SW480 (cell line): ENCODE measurements around the gene REC114.
"Not testable (repeated sequence)": the region's sequence is repeated elsewhere in the genome, so short reads cannot be mapped to it uniquely, and the experiment has no call there.

Experiments
- DNase-seq: peaks from one replicate; pipeline ENCODE4 v3.0.0-alpha.2; 2016; ENCODE audit warnings: low spot score

Gene REC114

DNA sequence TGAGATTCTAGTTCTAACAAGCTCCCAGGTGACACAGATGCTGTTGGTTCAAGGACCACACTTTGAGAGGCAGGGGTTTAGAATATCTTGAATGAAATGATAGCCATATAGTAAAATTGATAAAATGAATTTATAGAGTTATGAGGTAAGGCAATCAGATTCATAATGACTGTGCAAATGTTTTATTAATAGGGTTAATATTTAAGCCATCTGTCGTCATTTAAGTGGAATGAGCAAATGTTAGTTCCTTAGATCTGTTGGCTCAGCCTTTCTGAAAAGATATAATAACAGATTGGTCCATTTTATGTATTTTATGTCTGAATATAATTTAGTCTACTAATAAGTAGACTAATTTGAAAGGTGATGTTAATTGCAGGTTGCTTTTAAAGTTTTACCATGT, 12.9 kb downstream of the REC114 start:
- no peak for DNase-seq

DNA sequence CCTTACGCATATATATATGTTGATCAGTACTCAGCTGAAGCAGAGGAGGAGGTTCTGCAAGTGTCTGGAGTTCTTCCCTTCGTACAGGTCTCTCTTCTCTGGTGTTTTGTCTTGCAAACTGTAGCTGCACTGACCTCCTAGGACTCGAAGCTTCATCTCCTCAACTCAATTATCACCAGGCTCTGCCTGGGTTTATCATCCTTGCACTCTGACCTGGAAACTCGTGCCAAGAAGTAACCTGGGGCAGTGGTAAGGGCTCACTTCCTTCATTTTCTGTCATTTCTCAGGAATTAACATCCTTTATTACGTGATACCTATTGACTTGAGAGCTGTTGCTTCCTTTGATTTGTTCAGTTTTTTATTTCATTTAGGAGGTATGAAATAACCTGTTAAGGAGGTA, 14.4 kb downstream of the REC114 start:
- no peak for DNase-seq

DNA sequence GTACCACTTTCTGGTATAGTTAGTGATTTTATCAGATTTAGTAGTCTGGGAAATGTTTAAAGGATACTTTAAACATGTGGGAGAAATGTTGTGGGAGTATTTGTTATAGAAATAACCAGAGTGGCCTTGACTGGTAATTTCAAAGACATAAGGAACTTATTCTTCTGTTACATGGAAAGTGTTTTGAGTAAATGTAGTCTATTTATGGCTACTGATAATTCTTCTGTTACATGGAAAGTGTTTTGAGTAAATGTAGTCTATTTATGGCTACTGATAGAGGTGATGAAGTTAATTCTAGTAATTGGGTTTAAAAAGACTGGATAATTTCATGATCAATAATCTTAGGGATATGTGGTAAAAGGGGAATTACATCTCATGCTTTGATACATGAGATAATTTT, 17.7 kb downstream of the REC114 start:
- no peak for DNase-seq

DNA sequence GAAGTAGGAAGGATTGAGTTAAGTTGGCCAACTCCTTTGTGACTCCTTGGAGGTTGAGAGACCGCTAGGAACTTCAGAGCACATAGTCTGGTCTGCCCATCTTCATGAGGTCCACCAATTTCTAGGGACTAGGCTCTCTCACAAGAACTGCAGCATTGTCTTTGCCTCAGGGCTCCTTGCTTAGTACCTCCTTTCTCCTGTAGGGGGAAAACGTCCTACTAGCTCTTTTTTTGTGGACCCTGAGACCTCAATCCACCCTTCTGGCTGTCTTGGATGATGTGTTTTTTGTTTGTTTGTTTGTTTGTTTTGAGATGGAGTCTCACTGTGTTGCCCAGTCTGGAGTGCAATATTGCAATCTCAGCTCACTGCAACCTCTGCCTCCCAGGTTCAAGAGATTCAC, 21.6 kb downstream of the REC114 start:
- DNase-seq: no peak

DNA sequence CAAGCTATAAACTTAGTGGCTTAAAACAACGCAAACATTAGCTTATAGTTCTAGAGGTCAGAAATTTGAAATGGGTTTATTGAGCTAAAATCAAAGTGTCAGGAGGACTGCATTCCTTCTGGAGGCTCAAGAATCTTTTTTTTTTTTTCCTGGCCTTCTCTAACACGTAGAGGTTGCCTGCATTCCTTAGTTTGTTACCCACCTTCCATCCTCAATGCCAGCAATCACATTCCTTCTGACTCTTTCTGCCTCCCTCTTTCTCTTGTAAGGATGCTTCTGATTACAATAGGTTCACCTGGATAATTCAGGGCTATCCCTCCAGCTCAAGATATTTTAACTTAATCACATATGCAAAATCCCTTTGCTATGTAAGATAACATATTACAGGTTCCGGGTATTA, 24.8 kb downstream of the REC114 start:
- no peak for DNase-seq

DNA sequence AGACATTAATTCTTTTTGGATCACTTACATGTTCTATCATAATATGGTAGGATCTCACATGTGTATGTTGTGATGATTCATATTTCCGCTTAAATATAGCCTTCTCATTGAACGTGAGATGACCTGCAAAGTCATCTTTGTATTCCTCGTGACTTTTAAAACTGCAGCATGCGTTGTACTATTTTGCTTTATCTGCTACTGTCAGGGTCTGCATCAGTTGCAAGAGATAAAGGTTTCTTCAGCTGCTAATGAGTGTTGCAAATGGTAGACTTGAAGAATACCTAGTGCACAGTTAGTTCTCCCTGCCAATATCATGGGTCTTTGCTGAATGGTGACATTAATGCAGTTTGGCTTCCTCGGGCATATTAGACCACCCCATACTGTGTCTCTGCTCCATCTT, 31.8 kb downstream of the REC114 start:
- DNase-seq: no peak

DNA sequence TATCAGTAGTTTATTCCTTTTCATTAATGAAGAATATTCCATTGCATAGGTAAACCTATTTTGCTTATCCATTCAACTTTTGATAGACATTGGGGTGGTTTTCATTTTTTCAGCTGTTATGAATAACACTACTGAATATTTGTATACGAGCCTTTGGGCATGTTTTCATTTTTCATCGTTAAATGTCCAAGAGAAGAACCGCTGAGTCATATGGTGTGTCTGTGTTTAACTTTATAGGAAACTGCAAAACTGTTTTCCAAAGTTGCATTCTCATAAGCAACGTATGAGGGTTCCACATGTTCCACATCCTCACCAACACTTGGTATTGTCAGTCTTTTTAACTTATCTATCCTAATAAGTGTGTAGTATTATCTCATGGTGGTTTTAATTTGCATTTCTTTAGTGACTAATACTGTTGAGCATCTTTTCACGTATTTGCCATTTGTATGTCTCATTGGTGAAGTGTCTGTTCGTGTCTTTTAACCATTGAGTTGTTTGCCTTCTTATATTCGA, 33.8 kb downstream of the REC114 start:
- no peak for DNase-seq

DNA sequence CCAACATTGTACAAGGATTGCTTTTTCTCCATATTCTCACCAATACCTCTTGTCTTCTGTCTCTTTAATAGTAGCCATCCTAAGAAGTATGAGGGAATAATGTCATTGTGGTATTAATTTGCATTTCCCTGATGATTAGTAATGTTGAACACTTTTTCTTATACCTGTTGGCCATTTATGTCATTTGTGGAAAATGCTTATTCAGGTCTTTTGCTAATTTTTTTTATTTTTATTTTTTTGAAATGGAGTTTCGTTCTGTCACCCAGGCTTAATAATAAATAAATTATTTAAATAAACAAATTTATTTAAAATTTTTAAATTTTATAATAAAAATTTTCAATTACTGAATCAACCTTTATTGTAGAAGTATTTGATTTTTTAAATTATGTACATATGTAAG, 37.1 kb downstream of the REC114 start:
- no peak for DNase-seq

DNA sequence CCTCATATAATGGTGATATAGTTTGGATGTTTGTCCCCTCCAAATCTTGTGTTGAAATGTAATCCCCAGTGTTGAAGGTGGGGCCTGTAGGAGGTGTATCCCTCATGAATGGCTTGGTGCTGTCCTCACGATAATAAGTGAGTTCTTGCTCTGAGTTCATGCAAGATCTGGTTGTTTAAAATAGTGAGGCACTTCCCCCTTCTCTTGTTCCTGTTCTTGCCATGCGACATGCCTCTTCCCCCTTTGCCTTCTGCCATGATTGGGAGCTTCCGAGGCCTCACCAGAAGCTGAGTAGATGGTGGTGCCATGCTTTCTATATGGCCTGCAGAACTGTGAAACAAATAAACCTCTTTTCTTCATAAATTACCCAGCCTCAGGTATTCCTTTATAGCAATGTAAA, 39.2 kb downstream of the REC114 start:
- DNase-seq: no peak

DNA sequence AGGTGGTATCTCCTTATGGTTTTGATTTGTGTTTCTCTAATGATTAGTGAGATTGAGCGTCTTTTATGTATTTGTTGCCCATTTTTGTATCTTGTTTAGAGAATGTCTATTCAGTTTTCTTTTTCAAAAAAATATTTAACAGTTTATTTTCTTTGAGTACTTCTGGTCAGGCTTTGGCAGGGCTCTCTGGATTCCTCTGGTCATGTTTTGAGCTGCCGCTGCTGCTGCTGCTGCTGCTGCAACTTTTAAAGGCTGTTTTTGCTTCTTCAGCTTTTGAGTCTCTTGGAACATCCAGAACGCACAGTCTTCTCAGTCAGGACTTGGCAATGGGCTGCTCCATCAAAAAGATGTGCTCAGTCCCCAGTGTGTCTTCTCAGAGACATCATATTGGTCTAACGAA, 40.1 kb downstream of the REC114 start:
- DNase-seq: no peak

DNA sequence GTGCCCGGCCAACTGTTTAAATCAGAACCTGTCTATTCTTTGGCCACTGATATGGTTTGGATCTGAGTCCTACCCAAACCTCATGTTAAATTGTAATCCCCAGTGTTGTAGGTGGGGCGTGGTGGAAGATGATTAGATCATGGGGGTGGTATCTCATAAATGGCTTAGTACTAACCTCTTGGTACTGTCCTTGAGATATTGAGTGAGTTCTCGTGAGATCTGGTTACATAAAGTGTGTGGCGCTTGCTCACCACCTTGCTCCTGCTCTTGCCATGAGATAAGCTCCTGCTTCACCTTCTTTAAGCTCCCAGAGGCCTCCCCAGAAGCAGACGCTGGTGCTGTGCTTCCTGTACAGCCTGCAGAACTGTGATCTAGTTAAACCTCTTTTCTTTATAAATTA, 42.4 kb downstream of the REC114 start:
- no peak for DNase-seq

DNA sequence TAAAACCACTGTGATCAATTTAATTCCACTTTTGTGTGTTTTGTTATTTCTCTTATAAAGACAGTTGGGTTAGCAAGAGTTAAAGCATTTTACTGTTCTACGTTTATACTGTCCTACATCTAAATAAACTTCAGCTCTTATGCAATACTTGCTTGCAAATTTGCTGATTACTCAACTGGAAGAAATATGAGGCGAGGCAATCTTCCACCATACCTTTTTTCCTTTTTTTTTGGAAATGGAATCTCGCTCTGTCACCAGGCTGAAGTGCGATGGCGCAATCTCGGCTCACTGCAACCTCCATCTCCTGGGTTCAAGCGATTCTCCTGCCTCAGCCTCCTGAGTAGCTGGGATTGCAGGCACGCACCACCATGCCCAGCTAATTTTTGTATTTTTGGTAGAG, 42.9 kb downstream of the REC114 start:
- not testable (repeated sequence) for DNase-seq

DNA sequence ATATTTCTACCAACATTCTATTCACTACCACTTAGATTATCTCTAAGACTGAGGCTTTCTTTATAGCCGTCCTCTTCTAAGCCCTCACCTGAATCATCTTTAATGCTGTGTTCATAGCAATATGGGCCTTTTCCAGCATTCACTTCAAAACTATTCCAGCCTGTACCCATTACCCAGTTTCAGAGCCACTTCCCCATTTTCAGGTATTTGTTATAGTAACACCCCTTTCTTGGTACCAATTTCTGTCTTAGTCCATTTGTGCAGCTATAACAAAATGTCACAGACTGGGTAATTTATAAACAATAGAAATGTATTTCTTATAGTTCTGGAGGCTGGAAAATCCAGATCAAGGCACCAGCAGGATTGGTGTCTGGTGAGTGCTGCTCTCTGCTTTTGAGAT, 45.7 kb downstream of the REC114 start:
- DNase-seq: no peak

DNA sequence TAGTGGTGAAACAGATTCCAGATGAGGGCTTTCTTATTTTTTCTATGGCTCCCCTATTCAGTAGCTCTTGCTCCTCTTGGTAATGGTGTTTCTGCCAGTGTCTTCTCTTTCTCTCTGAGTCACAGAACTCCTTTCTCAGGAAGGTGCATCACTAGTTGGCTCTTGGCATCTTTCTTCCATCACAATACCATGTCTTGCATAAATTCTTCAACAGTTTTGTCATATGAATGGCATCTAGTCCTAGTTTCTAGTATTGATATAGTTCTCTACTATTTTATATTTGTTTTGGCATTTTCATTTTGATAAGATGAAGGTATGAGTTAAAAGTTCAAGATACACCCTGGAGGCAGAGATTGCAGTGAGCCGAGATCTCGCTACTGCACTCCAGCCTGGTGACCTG, 51.0 kb downstream of the REC114 start:
- no peak for DNase-seq

DNA sequence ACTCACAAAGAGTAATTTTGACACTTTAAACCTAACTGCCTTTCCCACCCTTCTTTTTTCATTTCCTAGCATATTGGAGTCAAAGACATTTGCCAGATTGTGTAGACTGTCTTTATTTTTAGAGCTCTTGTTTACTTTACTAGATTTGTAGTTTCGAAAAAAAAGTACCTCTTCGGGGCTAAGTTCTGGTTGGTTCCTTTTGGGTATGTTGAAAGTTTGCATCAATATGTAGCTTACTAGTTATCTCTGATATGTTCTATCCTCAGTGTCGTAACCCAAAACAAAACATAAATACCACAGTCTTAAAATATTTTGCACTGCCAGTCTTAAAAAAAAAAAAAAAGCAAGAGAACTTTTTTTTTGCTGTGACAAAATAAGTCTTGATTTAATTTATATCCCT, 52.2 kb downstream of the REC114 start:
- no peak for DNase-seq

DNA sequence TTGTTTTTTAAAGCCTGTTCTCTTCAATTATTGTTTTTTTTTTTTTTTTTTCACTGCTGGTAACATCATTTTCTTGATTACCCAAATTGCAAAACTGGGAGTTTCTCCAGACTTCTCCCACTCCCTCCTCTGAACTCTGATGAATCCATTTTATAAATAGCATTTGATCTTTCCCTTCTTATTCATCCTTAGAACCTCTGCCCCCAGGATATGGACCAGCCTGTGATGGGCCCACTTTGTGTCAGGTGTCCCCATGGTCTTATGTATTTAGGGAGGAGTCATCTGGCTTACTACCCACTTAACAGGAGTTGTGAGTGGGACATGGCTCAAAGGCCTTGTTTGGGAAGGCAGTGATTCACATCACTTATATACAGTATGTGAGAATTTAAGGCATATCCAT, 57.7 kb downstream of the REC114 start:
- DNase-seq: no peak

DNA sequence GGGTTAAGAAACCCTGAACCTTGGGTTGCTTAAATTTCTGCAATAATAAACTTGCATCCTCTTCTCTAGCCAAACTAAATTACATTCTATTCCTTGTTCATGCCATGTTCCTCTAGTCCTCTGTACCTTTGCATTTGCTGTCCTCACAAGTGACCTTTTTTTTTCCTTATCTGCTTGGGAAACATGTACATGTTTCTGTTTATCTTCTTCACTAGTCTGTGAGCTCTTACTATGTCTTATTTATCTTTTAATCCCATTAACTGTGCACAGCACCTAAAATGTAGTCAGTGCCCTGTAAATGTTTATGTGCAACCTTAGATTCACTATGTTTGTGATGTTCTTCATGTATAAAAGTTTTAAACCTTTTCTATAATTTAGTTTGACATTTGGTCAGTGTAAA, 61.9 kb downstream of the REC114 start:
- DNase-seq: no peak

DNA sequence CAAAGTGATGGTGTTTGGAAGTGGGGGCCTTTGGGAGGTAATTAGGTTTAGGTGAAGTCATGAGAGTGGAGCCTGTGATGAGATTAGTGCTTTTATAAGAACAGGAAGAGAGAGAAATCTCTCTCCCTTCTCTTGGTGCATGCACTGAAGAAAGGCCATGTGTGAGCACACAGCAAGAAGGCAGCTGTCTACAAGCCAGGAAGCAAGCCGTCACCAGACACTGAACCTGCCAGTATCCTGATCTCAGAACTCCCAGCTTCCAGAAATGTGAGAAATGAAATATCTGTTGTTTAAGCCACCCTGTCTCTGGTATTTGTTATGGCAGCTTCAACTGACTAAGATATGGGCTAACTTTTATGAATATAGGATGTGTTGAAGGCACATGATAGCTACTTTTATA, 72.6 kb downstream of the REC114 start:
- DNase-seq: no peak

DNA sequence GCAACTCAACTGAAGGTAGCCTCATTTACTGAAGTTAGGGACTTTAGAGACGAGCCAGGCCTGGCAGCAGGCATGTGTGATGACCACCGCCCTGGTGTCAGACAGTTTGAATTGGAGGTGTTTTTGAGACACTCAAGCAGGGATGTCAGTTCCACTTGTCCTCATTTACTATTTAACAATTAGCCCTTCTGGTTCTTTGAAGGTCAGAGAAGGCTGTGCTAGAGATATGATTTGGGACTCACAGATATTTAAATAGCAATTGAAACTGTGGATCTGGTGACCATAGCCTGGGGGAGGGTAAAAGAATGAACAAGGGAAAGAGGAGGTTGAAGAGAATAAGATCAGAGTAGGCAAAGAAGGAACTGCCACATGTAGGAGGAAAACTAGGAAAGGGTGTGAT, 74.6 kb downstream of the REC114 start:
- DNase-seq: no peak

DNA sequence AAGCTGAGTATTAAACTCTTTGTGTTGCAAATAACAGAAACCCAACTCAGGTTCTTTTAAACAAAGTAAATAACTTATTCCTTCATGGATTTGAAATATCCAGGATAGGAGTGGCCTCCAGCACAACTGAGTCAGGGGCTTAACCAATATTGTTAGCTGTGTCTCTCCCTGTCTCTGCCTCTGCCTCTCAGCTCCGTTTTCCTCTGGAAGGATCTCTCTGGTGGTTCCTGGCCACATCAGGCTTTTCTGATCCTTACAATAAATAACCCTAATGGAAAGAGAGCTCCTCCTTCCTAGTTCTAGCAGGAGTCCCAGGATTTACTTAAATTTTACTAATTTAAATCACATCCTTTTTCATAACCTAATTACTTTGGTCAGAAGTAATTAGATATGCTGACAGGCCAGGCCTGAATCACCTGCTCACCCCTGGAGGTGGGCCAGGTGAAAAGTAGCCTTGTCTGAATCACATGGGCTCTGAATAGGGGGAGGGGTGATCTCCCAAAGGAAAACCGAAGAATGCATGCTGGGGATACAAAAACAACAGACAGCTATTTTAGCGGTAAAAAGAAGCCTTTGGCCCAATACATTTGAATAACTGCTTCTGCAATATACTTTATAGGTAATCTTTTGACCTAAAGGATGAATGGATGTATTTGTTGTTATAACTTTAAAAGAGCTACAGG, 75.4 kb downstream of the REC114 start:
- no peak for DNase-seq

DNA sequence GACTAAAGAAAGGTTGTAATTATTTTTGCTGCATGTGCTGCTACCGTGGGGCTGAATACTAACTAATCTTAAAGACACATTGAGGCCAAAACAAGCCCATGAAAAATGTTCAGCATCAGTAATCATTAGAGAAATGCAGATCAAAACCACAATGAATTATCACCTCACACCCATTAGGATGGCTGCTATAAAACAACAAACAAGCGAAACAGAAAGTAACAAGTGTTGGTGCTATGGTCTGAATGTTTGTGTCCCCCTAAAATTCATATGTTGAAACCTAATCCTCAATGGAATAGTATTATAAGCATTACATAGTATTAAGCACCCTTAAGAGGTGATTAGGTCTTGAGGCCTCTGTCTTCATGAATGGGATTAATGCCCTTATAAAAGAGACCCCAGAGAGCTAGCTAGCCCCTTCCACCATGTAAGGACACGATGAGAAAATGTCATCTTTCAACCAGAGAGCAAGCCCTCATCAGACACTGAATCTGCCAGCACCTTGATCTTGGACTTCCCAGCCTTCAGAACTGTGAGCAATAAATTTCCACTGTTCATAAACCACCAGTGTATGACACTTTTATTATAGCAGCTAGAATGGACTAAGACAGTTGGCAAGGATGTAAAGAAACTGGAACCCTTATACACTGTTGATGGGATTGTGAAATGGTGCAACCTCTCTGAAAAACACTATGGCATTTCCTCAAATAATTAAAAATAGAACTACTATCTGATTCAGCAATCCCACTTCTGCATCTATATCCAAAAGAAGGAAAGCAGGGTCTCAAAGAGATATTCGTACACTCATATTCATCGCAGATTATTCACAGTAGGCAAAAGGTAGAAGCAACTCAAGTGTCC, 76.1 kb downstream of the REC114 start:
- no peak for DNase-seq

DNA sequence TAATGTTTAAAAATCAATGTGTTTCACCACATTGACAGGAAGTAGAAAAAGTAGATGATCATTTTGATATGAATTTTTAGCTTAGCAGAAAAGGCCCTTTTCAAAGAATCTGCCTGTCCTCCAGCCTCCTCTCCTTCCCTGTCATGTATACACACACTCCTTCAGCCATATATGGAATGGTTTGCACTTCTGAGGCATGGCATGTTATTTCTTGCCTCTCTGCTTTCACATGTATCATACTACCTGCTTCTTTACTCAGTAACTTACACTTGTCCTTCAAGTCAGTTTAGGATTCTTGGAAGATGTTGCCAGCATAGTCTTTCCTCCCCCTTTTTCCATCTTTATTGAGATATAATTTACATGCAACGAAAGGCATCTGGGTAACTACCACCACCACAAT, 79.0 kb downstream of the REC114 start:
- DNase-seq: no peak

DNA sequence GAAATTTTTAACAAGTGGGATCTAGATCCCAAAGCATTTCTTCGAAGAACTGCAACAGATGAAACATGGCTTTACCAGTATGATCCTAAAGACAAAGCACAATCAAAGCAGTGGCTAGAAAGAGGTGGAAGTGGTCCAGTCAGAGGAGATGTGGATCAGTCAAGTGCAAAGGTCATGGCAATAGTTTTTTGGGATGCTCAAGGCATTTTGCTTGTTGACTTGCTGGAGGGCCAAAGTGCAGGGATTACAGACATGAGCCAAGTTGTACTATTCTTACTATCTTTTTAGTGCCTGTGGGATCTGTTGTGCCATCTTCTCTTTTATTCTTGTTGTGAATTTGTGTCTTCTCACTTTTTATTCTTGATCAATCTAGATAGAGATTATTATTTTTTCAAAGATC, 82.0 kb downstream of the REC114 start:
- no peak for DNase-seq

DNA sequence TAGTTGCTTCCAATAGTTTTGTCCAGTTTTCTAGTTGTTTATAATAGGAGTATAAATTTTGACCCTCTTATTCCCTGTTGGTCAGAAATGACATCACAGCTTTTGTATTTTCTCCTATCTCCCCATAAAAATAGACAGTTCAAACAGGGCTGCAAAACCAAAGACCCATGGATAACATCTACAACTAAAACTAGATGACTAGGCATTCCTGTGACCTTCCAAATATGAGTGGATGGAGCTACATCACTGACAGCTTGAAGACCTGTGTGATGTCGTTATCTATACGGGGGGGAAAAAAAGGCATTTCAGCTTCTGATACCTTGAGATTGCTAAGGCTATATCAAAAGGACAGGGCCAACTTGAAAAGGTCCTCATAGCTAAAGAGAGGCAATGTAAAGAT, 84.6 kb downstream of the REC114 start:
- DNase-seq: no peak
